IMR-90 (cell line): ENCODE data around the gene NKX6-1. TPM values are rescaled to one million over a fixed set of nuclear protein-coding genes. Genes with fewer than 3 reads are reported as not detected.

Experiments used
- ATAC-seq: fragments of 200-7000 bp; cut with Tn5 transposase; 2 replicates; pipeline ENCODE4 v1.9.1; 2020; ENCODE audit warnings: low read depth, mild to moderate bottlenecking, moderate library complexity
- BruUV-seq: library from RNA; stranded (reverse); fragments of 400-500 nt; replicated peaks from 2 replicates; lab custom pipeline; 2021; lab: Mats Ljungman, UMichigan
- CTCF ChIA-PET: fragments of 300-600 bp; formaldehyde crosslinking; extraction: SDS; loops from one replicate; lab custom pipeline; 2021; ENCODE audit warnings: antibody characterized with exemption; lab: Yijun Ruan, JAX
- POLR2A ChIA-PET: fragments of 300-600 bp; sonication (Branson Sonifier 250); formaldehyde crosslinking; loops from one replicate; lab custom pipeline; 2022; ENCODE audit warnings: antibody characterized with exemption; ENCODE audit not compliant: unreplicated experiment; lab: Charles Lee
- DNase-seq: peaks from one replicate; pipeline ENCODE4 v3.0.0; 2013
- H2AFZ ChIP-seq: replicated peaks from 2 replicates; pipeline ENCODE3; 2013; ENCODE audit warnings: low read length, mild to moderate bottlenecking; ENCODE audit not compliant: poor library complexity
- H2AK5ac ChIP-seq: 2 replicates; pipeline ENCODE4 v1.6.1; 2013; ENCODE audit warnings: low read depth, low read length, inconsistent platforms
- H2AK9ac ChIP-seq: replicated peaks from 2 replicates; pipeline ENCODE3; 2013; ENCODE audit warnings: mild to moderate bottlenecking, low read depth, low read length, moderate library complexity; ENCODE audit not compliant: poor library complexity
- H2BK120ac ChIP-seq: 2 replicates; pipeline ENCODE4 v1.6.1; 2013; ENCODE audit warnings: low read depth, low read length, inconsistent platforms
- H2BK15ac ChIP-seq: 3 replicates; pipeline ENCODE4 v1.6.1; 2013; ENCODE audit warnings: low read depth, low read length, inconsistent platforms
- H2BK20ac ChIP-seq: 2 replicates; pipeline ENCODE4 v1.6.1; 2013; ENCODE audit warnings: low read depth, mild to moderate bottlenecking, inconsistent platforms, low read length, moderate library complexity
- H2BK5ac ChIP-seq: 2 replicates; pipeline ENCODE4 v1.6.1; 2013; ENCODE audit warnings: mild to moderate bottlenecking, low read depth, low read length, inconsistent platforms; ENCODE audit not compliant: poor library complexity, severe bottlenecking
- H3K14ac ChIP-seq: replicated peaks from 2 replicates; pipeline ENCODE4 v1.6.1; 2013; ENCODE audit warnings: low read depth, low read length, inconsistent platforms
- H3K18ac ChIP-seq: 2 replicates; pipeline ENCODE4 v1.6.1; 2013; ENCODE audit warnings: low read depth, low read length, control low read depth
- H3K23ac ChIP-seq: 2 replicates; pipeline ENCODE4 v1.6.1; 2013; ENCODE audit warnings: low read depth, low read length, inconsistent platforms
- H3K27ac ChIP-seq: 2 replicates; pipeline ENCODE4 v1.5.1; 2013; ENCODE audit warnings: mild to moderate bottlenecking, control low read depth, low read length; ENCODE audit not compliant: insufficient read depth
- H3K27me3 ChIP-seq: 2 replicates; pipeline ENCODE4 v1.6.1; 2013; ENCODE audit warnings: low read length; ENCODE audit not compliant: control insufficient read depth, insufficient read depth
- H3K36me3 ChIP-seq: 2 replicates; pipeline ENCODE4 v1.6.1; 2013; ENCODE audit warnings: low read length, mixed read lengths; ENCODE audit not compliant: control insufficient read depth, insufficient read depth
- H3K4ac ChIP-seq: 2 replicates; pipeline ENCODE4 v1.6.1; 2013; ENCODE audit warnings: low read depth, low read length, inconsistent platforms
- H3K4me1 ChIP-seq: 2 replicates; pipeline ENCODE4 v1.6.1; 2013; ENCODE audit warnings: low read length, mixed read lengths; ENCODE audit not compliant: control insufficient read depth, insufficient read depth
- H3K4me2 ChIP-seq: 2 replicates; pipeline ENCODE4 v1.6.1; 2013; ENCODE audit warnings: low read depth, mild to moderate bottlenecking, control low read depth, low read length, moderate library complexity
- H3K4me3 ChIP-seq: 2 replicates; pipeline ENCODE4 v1.5.1; 2013; ENCODE audit warnings: low read depth, mild to moderate bottlenecking, control low read depth, low read length, moderate library complexity; ENCODE audit not compliant: insufficient read depth
- H3K56ac ChIP-seq: 2 replicates; pipeline ENCODE4 v1.6.1; 2013; ENCODE audit warnings: low read length, inconsistent platforms; ENCODE audit not compliant: insufficient read depth; ENCODE audit errors: extremely low read depth
- H3K79me1 ChIP-seq, 2 experiments: 2 replicates each; pipeline ENCODE4 v1.6.1; 2013; ENCODE audit warnings: low read length in 2 of 2, inconsistent platforms in 1 of 2, low read depth in 1 of 2
- H3K9ac ChIP-seq: 2 replicates; pipeline ENCODE4 v1.6.1; 2013; ENCODE audit warnings: low read depth, low read length, control low read depth
- H3K9me1 ChIP-seq: 2 replicates; pipeline ENCODE4 v1.6.1; 2013; ENCODE audit warnings: low read length, inconsistent platforms; ENCODE audit not compliant: insufficient read depth
- H3K9me3 ChIP-seq: 2 replicates; pipeline ENCODE4 v1.6.1; 2013; ENCODE audit warnings: low read length; ENCODE audit not compliant: control insufficient read depth, insufficient read depth
- H4K20me1 ChIP-seq: 2 replicates; pipeline ENCODE4 v1.6.1; 2013; ENCODE audit warnings: low read length, inconsistent platforms; ENCODE audit not compliant: insufficient read depth
- H4K5ac ChIP-seq: 2 replicates; pipeline ENCODE4 v1.6.1; 2013; ENCODE audit warnings: mild to moderate bottlenecking, low read depth, low read length, control low read depth
- H4K8ac ChIP-seq, 2 experiments: 2 replicates each; pipeline ENCODE4 v1.6.1; 2013; ENCODE audit warnings: low read depth in 2 of 2, low read length in 2 of 2, control low read depth in 1 of 2, inconsistent platforms in 1 of 2
- H4K91ac ChIP-seq: 2 replicates; pipeline ENCODE4 v1.6.1; 2013; ENCODE audit warnings: low read depth, low read length, inconsistent platforms; ENCODE audit not compliant: insufficient read depth
- BHLHE40 ChIP-seq: fragments of 150-350 bp; IDR thresholded peaks from 2 replicates; pipeline ENCODE4 v1.6.1; 2016; ENCODE audit warnings: mild to moderate bottlenecking, low read depth, low read length
- CEBPB ChIP-seq: IDR thresholded peaks from 2 replicates; pipeline ENCODE4 v1.6.1; 2012; ENCODE audit warnings: low read depth, low read length, improper control_type of control experiment
- CHD1 ChIP-seq: IDR thresholded peaks from 2 replicates; pipeline ENCODE4 v1.6.1; 2012; ENCODE audit warnings: low read depth, low read length, improper control_type of control experiment
- FOS ChIP-seq: fragments of 150-350 bp; IDR thresholded peaks from 2 replicates; pipeline ENCODE4 v1.6.1; 2016; ENCODE audit warnings: low read depth, low read length
- MAZ ChIP-seq: IDR thresholded peaks from 2 replicates; pipeline ENCODE4 v1.6.1; 2012; ENCODE audit warnings: low read depth, mild to moderate bottlenecking, low read length, improper control_type of control experiment, moderate library complexity, borderline replicate concordance
- MXI1 ChIP-seq: IDR thresholded peaks from 2 replicates; pipeline ENCODE4 v1.6.1; 2012; ENCODE audit warnings: low read depth, mild to moderate bottlenecking, low read length, moderate library complexity, borderline replicate concordance
- POLR2A ChIP-seq: IDR thresholded peaks from 2 replicates; pipeline ENCODE4 v1.6.1; 2012; ENCODE audit warnings: mild to moderate bottlenecking, low read depth, low read length
- WGBS, 2 experiments: methylation state at CpG; one replicate each; pipeline versions ENCODE4 v1.1.5 to v1.1.7; 2013; ENCODE audit warnings: missing lambda C conversion rate in 2 of 2; ENCODE audit not compliant: insufficient read length in 1 of 2; ENCODE audit errors: extremely low coverage in 2 of 2; 5-methylcytosine and 5-hydroxymethylcytosine counted together
- dilution Hi-C: fragments of 300-500 bp; cut with HindIII; formaldehyde crosslinking; loops from one replicate; pipeline ENCODE4 v1.14.3; 2018; ENCODE audit warnings: low sequenced_read_pairs; ENCODE audit not compliant: unreplicated experiment
- in situ Hi-C: fragments of 300-500 bp; cut with MboI; formaldehyde crosslinking; loops from 3 replicates; pipeline ENCODE4 v1.14.3; 2019; ENCODE audit warnings: low sequenced_read_pairs, inconsistent platforms, mixed read lengths
- intact Hi-C: fragments of 100-400 bp; cut with micrococcal nuclease; formaldehyde crosslinking; loops from 2 replicates; pipeline ENCODE4 v1.10.0; 2022
- polyA plus RNA-seq, 3 experiments: library from polyadenylated mRNA; depleted of rRNA; stranded (reverse); fragments of >200 nt; gene quantifications; 2 replicates each; pipeline ENCODE4 v1.2.3, GENCODE V29; 2012; ENCODE audit warnings: low replicate concordance in 1 of 3
- total RNA-seq: library from RNA; depleted of rRNA; stranded (reverse); fragments of >200 nt; gene quantifications from 2 replicates; pipeline ENCODE4 v1.2.3, GENCODE V29; 2012
- TF ChIP-seq, protein P1 (sequence below): conservative IDR thresholded peaks from 2 replicates; pipeline ENCODE4 v1.5.1; 2012; ENCODE audit warnings: mild to moderate bottlenecking, low read depth, low read length, improper control_type of control experiment
- TF ChIP-seq, protein P2 (sequence below): fragments of 150-350 bp; IDR thresholded peaks from 2 replicates; pipeline ENCODE4 v1.6.1; 2017; ENCODE audit warnings: mild to moderate bottlenecking, antibody characterized with exemption, low read length, low read depth
- TF ChIP-seq, protein P3 (sequence below): fragments of 150-350 bp; IDR thresholded peaks from 2 replicates; pipeline ENCODE4 v1.6.1; 2016; ENCODE audit warnings: low read depth, mild to moderate bottlenecking, low read length, moderate library complexity, borderline replicate concordance

The NKX6-1 gene
- total and polyA plus RNA-seq, 2 of the 4 experiments (the other 2 are of a cell fraction), result under 0.01 to 0.24 TPM

DNA sequence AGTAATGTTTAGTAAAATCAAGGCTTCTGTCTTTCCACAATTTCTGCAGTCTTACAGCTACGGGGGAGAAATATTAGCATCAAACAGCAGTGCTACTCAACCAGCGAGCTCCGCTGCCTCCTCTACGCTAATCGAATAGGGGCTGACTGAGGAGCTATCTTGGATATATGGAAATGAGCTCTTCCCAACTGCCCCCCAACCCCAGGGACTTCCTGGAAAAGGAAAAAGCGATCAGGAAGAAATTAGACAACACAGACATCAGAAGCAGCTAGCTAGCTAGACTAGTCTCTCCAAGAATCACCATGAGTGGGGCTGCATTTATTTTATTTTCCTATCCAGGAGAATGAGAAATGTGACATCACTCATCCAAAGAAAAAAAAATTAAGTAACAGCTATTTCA is 7.6 kb downstream of the NKX6-1 start:
- H3K27me3 ChIP-seq, result peaks cover 45% of the 10 kb centered on the region
- H2AFZ ChIP-seq, result no peak overlapping the region
- H2AK5ac ChIP-seq, result no peak overlapping the region
- no peak overlapping the region for H2BK20ac ChIP-seq
- H2BK15ac ChIP-seq, result no peak overlapping the region
- H3K36me3 ChIP-seq, result no peaks in the 10 kb centered on the region
- H3K9me1 ChIP-seq, result no peaks in the 10 kb centered on the region
- no peak overlapping the region for H3K9ac ChIP-seq
- H2BK120ac ChIP-seq, result no peak overlapping the region
- H3K4me1 ChIP-seq, result no peaks in the 10 kb centered on the region; the same call in 1 of the 2 replicates
- no peak overlapping the region for H3K56ac ChIP-seq
- ChIA-PET CTCF (interaction anchor here (1.3 kb wide), 2 partner anchors 9 to 38 kb away, joined by 3 to 7 read pairs; no protein-coding TSS in a partner anchor), POLR2A (no interaction called here)
- no peaks in the 10 kb centered on the region for H4K20me1 ChIP-seq
- peaks cover 13% of the 10 kb centered on the region for H3K9me3 ChIP-seq
- in situ Hi-C loops (no loop called here), intact Hi-C loops (no loop called here), dilution Hi-C loops (no loop called here)
- H4K5ac ChIP-seq, result no peak overlapping the region
- no peak overlapping the region for H2BK5ac ChIP-seq
- H3K4ac ChIP-seq, result no peak overlapping the region
- H3K27ac ChIP-seq, result no peak overlapping the region
- no peak overlapping the region for H2AK9ac ChIP-seq
- ATAC-seq (no peak), DNase-seq (no peak)
- TF ChIP-seq, protein P1, sequence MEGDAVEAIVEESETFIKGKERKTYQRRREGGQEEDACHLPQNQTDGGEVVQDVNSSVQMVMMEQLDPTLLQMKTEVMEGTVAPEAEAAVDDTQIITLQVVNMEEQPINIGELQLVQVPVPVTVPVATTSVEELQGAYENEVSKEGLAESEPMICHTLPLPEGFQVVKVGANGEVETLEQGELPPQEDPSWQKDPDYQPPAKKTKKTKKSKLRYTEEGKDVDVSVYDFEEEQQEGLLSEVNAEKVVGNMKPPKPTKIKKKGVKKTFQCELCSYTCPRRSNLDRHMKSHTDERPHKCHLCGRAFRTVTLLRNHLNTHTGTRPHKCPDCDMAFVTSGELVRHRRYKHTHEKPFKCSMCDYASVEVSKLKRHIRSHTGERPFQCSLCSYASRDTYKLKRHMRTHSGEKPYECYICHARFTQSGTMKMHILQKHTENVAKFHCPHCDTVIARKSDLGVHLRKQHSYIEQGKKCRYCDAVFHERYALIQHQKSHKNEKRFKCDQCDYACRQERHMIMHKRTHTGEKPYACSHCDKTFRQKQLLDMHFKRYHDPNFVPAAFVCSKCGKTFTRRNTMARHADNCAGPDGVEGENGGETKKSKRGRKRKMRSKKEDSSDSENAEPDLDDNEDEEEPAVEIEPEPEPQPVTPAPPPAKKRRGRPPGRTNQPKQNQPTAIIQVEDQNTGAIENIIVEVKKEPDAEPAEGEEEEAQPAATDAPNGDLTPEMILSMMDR, result no peak
- TF ChIP-seq POLR2A (no peak), BHLHE40 (no peak), CHD1 (no peak), MXI1 (no peak), FOS (no peak), MAZ (no peak), CEBPB (no peak)
- TF ChIP-seq, protein P2, sequence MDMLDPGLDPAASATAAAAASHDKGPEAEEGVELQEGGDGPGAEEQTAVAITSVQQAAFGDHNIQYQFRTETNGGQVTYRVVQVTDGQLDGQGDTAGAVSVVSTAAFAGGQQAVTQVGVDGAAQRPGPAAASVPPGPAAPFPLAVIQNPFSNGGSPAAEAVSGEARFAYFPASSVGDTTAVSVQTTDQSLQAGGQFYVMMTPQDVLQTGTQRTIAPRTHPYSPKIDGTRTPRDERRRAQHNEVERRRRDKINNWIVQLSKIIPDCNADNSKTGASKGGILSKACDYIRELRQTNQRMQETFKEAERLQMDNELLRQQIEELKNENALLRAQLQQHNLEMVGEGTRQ, result no peak
- TF ChIP-seq, protein P3, sequence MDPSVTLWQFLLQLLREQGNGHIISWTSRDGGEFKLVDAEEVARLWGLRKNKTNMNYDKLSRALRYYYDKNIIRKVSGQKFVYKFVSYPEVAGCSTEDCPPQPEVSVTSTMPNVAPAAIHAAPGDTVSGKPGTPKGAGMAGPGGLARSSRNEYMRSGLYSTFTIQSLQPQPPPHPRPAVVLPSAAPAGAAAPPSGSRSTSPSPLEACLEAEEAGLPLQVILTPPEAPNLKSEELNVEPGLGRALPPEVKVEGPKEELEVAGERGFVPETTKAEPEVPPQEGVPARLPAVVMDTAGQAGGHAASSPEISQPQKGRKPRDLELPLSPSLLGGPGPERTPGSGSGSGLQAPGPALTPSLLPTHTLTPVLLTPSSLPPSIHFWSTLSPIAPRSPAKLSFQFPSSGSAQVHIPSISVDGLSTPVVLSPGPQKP, result no peak
- no peak overlapping the region for H4K8ac ChIP-seq
- H4K91ac ChIP-seq, result no peak overlapping the region
- H3K14ac ChIP-seq, result no peak overlapping the region
- H3K23ac ChIP-seq, result no peak overlapping the region
- WGBS, 2 experiments, result no CpG with 5 or more reads among the region's 6 CpGs
- no peak overlapping the region for H3K18ac ChIP-seq
- H3K79me1 ChIP-seq, result no peaks in the 10 kb centered on the region
- BruUV-seq, result no TSS peak
- H3K4me3 ChIP-seq, result no peak overlapping the region
- H3K4me2 ChIP-seq, result no peak overlapping the region
